Upper lobe of right lung (tissue), 1 donor: Measurements from ENCODE around the gene MAGI2. TPM values are rescaled to one million over a fixed set of nuclear protein-coding genes. Genes with fewer than 3 reads are reported as not detected.
"Not testable (repeated sequence)": the region's sequence is repeated elsewhere in the genome, so short reads cannot be mapped to it uniquely, and the experiment has no call there.

Experiments used
- ATAC-seq: fragments of 200-7000 bp; cut with Tn5 transposase; one replicate; pipeline ENCODE4 v1.9.1; 2020; ENCODE audit warnings: mild to moderate bottlenecking, moderate library complexity
- DNase-seq: peaks from one replicate; pipeline ENCODE4 v3.0.0-alpha.2; 2020
- H3K27ac ChIP-seq: fragments of 200-600 bp; one replicate; pipeline ENCODE4 v1.8.0; 2022
- H3K27me3 ChIP-seq: fragments of 200-600 bp; one replicate; pipeline ENCODE4 v1.8.0; 2022; ENCODE audit warnings: mild to moderate bottlenecking
- H3K36me3 ChIP-seq: fragments of 200-600 bp; one replicate; pipeline ENCODE4 v1.8.0; 2022
- H3K4me1 ChIP-seq: fragments of 200-600 bp; one replicate; pipeline ENCODE4 v1.8.0; 2022
- H3K4me3 ChIP-seq: fragments of 200-600 bp; one replicate; pipeline ENCODE4 v1.8.0; 2022; ENCODE audit warnings: mild to moderate bottlenecking
- H3K9me3 ChIP-seq: fragments of 200-600 bp; one replicate; pipeline ENCODE4 v1.8.0; 2022
- intact Hi-C: fragments of 100-400 bp; cut with DNase I; formaldehyde crosslinking; loops from one replicate; pipeline ENCODE4 v1.11.0; 2022
- total RNA-seq: library from RNA; stranded (reverse); fragmentation: NEBNext Ultra II Directional; extraction: Animal tissue kit (Norgen Biotek cat#: 25700); gene quantifications from one replicate; pipeline ENCODE4 v1.2.1, GENCODE V29; 2021
- TF ChIP-seq, protein P1 (sequence below): fragments of 200-600 bp; IDR thresholded peaks from one replicate; pipeline ENCODE4 v1.8.0; 2022; ENCODE audit warnings: antibody characterized with exemption
- donor health status: DM: no; HTN: yes; CAD: no; lungs with severe emphysema.

Gene MAGI2
- total RNA-seq, 1 donor from 2014 or later: 12.8 TPM

DNA sequence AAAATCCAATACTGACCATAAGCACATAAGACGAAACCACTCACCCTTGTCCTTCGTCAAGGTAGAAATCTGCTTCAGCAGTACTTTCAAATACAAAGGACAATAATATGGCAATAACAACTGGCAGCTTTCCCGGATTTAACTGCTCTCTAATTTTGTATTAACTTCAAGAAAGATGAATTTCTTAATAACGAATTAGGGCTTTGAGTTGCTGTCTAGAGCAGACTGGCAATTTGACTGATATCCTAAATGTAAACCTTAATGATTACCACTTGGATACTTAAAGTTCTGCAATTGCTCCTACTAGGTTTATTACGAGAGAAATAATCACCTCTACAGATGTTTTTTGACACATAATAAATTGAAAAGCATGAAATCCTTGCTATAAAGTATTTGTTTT is 418.7 kb downstream of the MAGI2 start:
- Histone ChIP-seq H3K27ac (no peak overlapping the region), H3K9me3 (no peaks in the 10 kb centered on the region), H3K27me3 (no peaks in the 10 kb centered on the region), H3K4me3 (no peak overlapping the region), H3K4me1 (no peaks in the 10 kb centered on the region), H3K36me3 (no peaks in the 10 kb centered on the region)
- TF ChIP-seq, protein P1, sequence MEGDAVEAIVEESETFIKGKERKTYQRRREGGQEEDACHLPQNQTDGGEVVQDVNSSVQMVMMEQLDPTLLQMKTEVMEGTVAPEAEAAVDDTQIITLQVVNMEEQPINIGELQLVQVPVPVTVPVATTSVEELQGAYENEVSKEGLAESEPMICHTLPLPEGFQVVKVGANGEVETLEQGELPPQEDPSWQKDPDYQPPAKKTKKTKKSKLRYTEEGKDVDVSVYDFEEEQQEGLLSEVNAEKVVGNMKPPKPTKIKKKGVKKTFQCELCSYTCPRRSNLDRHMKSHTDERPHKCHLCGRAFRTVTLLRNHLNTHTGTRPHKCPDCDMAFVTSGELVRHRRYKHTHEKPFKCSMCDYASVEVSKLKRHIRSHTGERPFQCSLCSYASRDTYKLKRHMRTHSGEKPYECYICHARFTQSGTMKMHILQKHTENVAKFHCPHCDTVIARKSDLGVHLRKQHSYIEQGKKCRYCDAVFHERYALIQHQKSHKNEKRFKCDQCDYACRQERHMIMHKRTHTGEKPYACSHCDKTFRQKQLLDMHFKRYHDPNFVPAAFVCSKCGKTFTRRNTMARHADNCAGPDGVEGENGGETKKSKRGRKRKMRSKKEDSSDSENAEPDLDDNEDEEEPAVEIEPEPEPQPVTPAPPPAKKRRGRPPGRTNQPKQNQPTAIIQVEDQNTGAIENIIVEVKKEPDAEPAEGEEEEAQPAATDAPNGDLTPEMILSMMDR: no peak
- DNase-seq (no peak), ATAC-seq (no peak)
- intact Hi-C loops: no loop called here

DNA sequence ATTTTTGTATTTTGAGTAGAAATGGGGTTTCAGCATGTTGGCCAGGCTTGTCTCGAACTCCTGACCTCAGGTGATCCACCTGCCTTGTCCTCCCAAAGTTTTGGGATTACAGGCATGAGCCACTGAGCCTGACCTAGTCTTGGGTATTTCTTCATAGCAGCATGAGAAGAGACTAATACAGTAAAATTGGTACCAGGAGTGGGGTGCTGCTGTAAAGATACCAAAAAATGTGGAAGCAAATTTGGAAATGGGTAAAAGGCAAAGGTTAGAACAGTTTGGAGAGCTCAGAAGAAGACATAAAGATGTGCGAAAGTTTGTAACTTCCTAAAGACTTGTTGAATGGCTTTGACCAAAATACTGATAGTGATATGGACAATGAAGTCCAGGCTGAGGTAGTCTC is 433.8 kb downstream of the MAGI2 start:
- H3K36me3 ChIP-seq, H3K27me3 ChIP-seq, H3K9me3 ChIP-seq, ATAC-seq, H3K4me1 ChIP-seq, intact Hi-C loops, H3K27ac ChIP-seq, DNase-seq, H3K4me3 ChIP-seq: not testable (repeated sequence)

DNA sequence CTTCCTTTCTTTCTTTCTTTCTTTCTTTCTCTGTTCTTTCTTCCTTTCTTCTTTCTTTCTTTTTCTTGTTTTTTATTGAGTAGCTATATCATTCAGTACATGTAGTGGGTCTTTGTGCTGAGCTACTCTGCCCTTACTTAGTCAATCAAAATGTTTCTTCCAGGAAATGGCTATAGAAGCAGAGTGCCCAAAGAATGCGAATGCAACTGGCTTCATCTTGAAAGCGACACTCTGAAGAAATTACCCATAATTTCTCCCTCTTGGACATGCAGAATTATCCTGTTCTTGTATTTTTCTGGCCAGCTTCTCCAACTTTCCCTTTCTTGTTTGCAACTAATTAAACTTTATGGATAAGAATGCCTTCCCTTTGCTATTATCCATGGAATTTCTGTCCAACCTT is 441.5 kb downstream of the MAGI2 start:
- Histone ChIP-seq H3K36me3 (no peaks in the 10 kb centered on the region), H3K27ac (no peak overlapping the region), H3K27me3 (no peaks in the 10 kb centered on the region), H3K4me1 (no peaks in the 10 kb centered on the region), H3K4me3 (no peak overlapping the region), H3K9me3 (no peaks in the 10 kb centered on the region)
- ATAC-seq: no peak
- intact Hi-C loops: no loop called here
- DNase-seq: no peak
- TF ChIP-seq, protein P1: no peak

DNA sequence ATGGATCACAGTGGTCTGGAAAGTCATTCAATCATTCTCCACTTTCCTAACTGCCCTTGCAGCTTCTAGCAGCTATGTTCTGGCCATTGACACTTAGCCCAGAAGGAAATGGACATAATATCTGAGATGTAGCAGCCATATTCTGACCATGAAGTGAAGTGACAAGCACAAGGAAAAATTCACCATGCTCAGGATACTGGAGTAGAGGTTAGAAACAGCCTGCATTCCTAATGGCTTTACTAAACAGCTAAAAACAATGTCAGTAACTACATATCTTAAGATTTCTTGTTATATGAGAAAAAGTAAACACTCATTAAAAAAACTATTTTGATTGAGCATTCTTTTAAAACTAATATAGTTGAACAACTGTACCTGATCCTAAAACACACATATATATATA is 443.8 kb downstream of the MAGI2 start:
- H3K27ac ChIP-seq: no peak overlapping the region
- no peaks in the 10 kb centered on the region for H3K9me3 ChIP-seq
- H3K27me3 ChIP-seq: no peaks in the 10 kb centered on the region
- no peak for ATAC-seq
- DNase-seq: no peak
- no peaks in the 10 kb centered on the region for H3K4me1 ChIP-seq
- H3K4me3 ChIP-seq: no peak overlapping the region
- H3K36me3 ChIP-seq: no peaks in the 10 kb centered on the region
- intact Hi-C loops: no loop called here
- TF ChIP-seq, protein P1: no peak

DNA sequence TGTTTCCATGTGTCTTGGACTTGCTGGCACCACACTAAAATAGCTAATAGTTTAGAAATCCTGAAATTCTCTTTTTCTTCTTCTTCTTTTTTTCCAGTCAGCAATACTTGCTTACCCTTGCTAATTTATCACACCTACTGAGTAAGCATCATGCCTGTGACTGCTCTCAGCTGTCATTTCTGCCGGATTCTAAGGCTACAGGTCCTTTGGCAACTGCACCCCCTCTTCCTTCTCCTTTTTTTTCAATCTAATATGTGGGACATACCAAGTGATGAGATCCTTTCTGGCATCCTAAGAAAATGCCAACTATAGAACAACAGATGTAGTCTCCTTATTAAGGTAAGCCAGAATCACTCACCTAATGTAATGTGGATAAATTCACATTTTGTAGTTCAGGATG is 444.7 kb downstream of the MAGI2 start:
- no peaks in the 10 kb centered on the region for H3K27me3 ChIP-seq
- ATAC-seq (no peak), DNase-seq (no peak)
- H3K27ac ChIP-seq: no peak overlapping the region
- H3K4me3 ChIP-seq: no peak overlapping the region
- no peaks in the 10 kb centered on the region for H3K4me1 ChIP-seq
- TF ChIP-seq, protein P1: no peak
- intact Hi-C loops: no loop called here
- no peaks in the 10 kb centered on the region for H3K36me3 ChIP-seq
- no peaks in the 10 kb centered on the region for H3K9me3 ChIP-seq

DNA sequence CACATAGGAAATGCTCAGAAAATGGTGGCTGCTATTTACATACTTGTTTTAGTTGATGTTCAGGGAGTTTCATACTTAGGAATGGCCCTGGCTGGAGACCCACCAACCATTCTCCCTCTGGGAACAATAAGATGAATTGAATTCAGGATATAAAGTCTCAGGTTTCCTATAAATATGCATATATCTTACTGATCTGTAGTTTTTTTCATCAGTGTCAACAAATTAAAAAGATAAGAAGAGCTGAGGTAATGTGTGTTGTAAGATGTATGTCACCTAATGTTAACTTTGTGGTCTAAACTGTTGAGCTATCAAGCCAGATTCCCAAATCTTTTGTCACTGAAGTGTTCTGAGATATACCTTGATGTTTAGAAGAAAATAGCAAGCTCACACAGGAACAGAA is 457.5 kb downstream of the MAGI2 start:
- no peak for ATAC-seq
- TF ChIP-seq, protein P1: no peak
- Histone ChIP-seq H3K36me3 (no peaks in the 10 kb centered on the region), H3K4me3 (no peak overlapping the region), H3K4me1 (no peaks in the 10 kb centered on the region), H3K27ac (no peak overlapping the region), H3K9me3 (no peaks in the 10 kb centered on the region), H3K27me3 (no peaks in the 10 kb centered on the region)
- intact Hi-C loops: no loop called here
- no peak for DNase-seq
